Body of pancreas (tissue), 4 donors: ENCODE data around the gene MED26.

Experiments used
- POLR2A ChIP-seq, 3 donors: fragments of 450-650 bp; IDR thresholded peaks; one replicate each; pipeline ENCODE4 v1.6.1; 2016; ENCODE audit warnings: antibody characterized with exemption in 3 of 3, mild to moderate bottlenecking in 2 of 3
- TF ChIP-seq, protein P1 (sequence below), 7 experiments: fragments of 450-650 bp in 4 of 7; fragments of 200-600 bp in 3 of 7; sonication (generic) in 3 of 7; IDR thresholded peaks; one replicate each; pipeline ENCODE4 v1.5.1; 2016 to 2019; ENCODE audit warnings: antibody characterized with exemption in 7 of 7

DNA sequence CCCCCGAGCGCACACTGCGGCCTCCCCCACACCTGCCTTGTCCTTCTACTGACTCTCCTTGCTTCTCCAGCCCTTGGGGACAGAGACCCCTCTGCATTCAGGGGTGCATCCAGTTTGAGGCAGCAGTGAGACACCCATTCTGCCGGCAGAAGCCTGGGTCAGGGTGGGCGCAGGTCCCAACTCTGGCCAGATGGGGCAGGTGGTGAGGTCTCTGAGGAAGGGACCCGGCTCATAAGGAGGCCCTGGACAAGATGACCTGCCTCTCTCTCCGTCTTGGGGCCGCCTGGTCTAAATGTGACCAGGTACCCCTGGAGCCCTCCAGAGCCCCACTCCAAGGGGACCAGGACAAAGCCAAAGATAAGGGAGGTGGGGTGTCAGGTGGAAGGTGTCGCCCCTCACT is 91.9 kb downstream of the MED26 start:
- TF ChIP-seq POLR2A (IDR thresholded peaks at IDR 0.05) = no peak
- TF ChIP-seq, protein P1, sequence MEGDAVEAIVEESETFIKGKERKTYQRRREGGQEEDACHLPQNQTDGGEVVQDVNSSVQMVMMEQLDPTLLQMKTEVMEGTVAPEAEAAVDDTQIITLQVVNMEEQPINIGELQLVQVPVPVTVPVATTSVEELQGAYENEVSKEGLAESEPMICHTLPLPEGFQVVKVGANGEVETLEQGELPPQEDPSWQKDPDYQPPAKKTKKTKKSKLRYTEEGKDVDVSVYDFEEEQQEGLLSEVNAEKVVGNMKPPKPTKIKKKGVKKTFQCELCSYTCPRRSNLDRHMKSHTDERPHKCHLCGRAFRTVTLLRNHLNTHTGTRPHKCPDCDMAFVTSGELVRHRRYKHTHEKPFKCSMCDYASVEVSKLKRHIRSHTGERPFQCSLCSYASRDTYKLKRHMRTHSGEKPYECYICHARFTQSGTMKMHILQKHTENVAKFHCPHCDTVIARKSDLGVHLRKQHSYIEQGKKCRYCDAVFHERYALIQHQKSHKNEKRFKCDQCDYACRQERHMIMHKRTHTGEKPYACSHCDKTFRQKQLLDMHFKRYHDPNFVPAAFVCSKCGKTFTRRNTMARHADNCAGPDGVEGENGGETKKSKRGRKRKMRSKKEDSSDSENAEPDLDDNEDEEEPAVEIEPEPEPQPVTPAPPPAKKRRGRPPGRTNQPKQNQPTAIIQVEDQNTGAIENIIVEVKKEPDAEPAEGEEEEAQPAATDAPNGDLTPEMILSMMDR (IDR thresholded peaks at IDR 0.05) = no peak
